HG02610 (cell line): Measurements from ENCODE around the gene SCN4A.
A peak's percentile ranks its signal among the peaks of the same experiment; 100 is the strongest.
"Not testable (repeated sequence)": the region's sequence is repeated elsewhere in the genome, so short reads cannot be mapped to it uniquely, and the experiment has no call there.

Experiments
- ATAC-seq: cut with Tn5 transposase; IDR thresholded peaks from one replicate; pipeline ENCODE4 v1.9.1; 2021; ENCODE audit warnings: mild to moderate bottlenecking, moderate library complexity; ENCODE audit not compliant: unreplicated experiment

The SCN4A gene

DNA sequence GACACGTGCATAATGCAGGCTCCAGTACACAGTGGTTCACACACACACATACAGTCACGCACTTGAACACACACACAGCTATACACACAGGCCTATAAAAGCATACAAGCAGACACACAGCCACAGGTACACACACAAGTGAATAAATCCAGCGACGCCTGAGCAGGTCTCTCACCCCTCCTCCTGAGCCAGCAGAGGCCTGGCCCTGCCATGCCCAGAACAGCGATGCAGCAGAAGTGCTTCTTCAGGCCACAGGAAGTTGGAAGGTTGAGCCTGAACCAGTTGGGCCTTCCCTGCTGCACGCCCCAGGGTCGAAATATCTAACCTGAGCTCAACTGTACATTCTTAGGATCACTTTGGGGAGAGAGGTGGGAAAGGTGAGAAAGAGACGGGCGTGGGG, 33.3 kb downstream of the SCN4A start:
- no peak for ATAC-seq

DNA sequence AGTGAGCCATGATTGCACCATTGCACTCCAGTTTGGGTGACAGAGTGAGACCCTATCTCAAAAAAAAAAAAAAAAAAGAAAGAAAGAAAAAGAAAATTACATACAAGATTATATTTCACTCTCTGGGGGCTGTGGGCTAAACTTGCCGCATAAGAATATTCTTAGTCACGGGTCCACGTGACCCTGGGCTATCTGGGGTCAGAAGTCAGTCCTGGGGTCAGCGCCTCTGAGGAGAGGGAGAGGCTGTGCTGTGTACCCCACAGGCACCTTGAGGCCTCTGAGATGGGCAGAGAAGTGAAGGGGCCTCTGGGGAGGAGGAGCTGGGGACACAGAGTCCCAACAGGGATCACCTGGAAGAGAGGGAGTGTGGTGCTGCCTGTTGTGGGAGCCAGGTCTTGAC, 34.8 kb downstream of the SCN4A start:
- ATAC-seq, result no peak

DNA sequence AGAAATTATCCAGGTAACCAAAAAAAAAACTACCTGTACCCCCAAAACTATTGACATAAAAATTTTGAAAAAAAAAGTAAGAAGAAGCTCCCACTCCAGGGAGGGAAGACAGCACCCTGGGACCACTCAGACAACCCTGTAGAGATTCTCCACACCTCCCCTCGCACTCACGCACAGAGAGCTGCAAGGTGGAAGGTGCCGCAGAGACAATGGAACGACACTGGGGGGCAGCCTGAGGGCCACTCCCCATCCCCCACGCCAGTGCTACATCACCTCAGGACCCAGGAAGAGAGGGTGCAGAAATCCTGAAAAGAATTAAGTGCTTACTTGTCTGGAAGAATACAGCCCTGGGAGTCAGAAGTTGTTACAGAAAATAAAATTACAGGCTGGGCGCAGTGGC, 35.4 kb downstream of the SCN4A start:
- no peak for ATAC-seq

DNA sequence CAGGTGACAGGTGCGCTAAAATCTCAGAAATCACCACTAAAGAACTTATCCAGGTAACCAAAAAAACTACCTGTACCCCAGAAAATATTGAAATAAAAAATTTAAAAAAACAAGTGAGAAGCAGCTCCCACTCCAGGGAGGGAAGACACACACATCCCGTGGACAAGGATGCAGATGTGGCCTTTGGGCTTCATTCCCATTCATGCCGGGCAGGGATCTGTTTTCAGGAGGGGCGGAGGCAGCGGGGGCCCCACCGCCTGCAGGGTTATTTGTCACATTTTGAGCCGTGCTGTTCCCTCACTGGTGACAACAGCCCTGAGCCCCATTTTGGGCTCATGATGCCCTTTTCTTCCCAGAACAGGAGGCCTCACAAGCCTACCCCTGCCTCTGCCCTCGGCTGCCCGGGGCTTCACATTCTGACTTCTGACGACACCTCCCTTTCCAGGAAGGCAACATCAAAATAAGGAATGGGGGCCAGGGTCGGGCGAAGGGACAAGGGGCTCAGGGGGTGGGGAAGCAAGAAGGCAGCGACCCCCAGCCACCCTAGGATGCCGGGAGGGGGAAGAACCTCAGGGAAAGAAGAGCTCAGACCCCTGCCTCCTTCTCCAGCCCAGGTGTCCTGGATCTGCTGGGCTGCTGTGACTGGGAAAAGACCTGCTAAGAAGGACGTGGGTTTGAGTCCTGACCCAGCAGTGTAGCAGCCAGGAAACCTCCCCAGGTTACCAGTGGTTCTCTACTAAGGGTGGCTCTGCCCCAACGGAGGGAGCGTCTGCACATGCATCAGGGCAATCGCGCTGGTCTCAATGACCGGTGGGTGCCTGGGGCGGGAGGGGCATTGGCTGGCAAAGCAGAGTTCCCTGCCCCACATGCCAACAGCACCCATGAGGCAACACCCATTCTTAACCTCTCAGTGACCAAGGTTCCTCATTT, 38.3 kb downstream of the SCN4A start:
- ATAC-seq, result no peak

DNA sequence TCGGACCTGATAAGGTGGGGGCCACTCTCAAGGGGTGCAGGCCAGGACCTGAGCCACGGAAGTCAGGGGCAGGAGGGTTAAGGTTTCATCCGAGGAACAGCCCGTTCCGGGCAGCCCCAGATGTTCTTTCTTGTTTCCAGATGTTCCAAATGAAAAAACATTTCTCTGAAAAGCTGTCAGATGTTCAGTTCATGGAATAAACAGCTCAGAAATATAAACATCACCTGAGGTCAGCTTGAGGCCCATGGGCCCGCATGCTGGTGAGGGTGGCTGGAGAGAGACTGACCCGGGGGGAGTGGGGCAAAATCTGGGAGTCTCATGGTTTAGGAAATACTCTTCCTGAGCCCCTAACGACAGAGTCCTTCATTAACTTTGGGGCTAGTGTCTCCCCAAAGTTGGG, 39.1 kb downstream of the SCN4A start:
- no peak for ATAC-seq

DNA sequence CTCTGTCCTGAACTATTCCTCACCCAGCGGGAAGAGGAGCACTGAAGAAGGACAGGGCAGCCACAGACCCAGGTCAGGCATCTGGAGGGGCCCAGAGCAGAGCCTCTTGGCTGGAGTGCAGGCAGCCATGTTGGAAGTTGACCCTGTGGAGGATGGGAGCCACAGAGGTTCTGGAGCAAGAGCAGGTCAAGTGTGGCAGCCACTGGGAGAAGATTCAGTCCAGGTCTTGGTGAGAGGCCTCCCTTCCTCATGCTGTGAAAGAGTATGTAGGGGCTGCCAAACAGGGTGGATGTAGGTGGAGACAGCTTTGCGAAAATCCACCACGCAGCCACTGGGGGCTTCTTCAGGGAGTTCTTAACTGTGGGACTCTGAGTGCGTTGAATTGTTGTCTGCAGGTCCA, 40.0 kb downstream of the SCN4A start:
- no peak for ATAC-seq

DNA sequence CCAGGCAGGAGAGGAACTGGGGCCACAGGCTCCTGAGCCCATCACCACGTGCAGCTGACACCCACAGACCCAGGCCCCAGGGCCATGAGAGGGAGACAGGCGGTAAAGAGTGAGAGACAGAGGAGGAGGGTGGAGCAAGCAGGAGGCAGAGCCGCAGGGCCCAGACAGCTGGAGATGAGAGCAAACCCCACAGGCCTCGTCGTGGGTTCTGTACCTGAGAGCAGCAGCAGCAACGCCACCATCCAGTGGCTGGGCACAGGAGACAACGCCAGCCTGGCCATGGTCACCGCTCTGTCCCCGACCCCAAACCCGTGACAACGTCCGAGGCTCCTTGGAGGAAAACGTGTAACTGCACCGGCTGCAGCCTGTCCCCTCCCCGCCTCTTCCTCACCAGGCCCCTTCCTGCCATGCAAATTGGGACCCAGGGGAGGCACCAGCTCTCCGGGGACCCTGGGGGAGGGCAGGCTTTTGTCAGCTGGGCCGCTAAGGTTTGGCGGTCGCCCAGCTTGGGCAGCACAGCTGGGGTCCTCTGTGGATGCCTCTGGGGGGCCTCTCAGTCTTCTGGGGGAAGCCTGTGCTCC, 40.6 kb downstream of the SCN4A start, which contains the start of gene CD79B:
TSS of gene CD79B (minus strand) at position 351 of the 581 bp plus-strand sequence. CDS start at position 281, 70 bp downstream.
- ATAC-seq, result peak; percentile 75

DNA sequence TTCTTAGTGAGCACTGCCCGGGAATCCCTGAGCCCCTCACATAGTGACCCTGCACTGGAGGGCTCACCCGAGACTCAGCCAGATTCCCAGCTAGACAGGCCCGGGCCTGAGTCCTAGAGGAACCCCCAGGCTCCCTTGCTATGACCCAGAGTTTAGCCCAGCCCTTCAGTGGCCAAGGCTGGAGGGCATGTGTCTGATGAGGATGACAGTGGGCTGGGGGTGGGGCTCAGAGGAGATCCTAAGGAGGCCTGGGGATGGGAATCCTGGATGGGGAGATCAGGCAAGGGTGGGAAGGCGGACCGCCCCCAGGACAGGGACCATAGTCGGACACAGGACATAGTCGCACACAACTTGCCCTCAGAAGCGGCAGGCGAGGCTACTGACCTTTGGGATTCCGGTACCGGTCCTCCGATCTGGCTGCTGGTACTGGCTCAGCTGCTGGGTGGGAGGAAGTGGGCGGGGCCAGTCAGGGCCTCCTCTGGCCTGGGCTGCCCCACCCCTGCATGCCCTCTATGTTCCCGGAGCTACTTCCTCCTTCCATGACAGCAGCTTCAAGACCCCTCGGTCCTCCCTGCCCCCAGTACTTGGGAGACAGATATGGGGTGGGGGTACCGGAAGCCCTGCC, 41.7 kb downstream of the SCN4A start:
- peak; percentile 42 for ATAC-seq

DNA sequence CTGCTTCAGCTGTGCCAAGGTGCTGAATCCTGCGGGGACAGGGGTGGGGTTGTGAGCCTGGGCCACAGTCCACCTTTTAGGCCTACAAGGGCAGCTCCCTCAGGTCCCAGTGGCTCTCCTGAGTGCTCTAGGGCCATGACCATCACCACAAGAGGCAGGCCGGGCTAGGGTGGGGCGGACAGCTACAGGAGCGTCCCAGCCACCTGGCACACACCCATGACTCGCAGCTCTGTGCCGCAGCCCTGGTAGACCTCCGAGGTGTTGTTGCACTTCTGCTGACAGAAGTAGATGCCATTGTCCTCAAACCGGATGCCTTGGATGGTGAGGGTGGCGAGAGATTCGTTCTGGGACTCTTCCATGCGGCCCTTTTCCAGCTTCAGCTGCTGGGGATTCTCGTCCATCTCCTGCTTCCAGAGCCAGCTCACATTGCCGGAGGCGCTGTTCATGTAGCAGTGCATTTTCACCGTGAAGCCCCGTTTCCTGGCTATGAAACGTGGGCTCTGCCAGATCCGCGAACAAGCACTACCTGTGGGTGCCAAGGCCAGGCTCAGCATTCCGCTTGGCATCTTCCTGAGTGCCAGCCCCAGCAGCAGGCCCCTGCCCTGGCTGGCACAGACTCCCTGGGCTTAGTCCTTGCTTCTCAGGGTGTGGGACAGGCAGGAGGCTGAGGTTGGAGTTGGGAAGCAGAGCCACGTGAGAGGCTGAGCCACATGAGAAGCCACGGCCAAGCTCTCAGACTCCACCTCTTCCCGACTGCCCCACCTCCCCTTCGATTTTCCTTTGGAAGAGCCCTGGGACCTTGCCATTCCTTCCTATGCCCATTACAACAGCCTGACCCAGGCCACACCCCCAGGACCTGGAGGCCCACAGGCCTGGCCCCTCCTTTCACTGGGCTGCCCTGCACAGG, 42.6 kb downstream of the SCN4A start:
- ATAC-seq, result no peak

DNA sequence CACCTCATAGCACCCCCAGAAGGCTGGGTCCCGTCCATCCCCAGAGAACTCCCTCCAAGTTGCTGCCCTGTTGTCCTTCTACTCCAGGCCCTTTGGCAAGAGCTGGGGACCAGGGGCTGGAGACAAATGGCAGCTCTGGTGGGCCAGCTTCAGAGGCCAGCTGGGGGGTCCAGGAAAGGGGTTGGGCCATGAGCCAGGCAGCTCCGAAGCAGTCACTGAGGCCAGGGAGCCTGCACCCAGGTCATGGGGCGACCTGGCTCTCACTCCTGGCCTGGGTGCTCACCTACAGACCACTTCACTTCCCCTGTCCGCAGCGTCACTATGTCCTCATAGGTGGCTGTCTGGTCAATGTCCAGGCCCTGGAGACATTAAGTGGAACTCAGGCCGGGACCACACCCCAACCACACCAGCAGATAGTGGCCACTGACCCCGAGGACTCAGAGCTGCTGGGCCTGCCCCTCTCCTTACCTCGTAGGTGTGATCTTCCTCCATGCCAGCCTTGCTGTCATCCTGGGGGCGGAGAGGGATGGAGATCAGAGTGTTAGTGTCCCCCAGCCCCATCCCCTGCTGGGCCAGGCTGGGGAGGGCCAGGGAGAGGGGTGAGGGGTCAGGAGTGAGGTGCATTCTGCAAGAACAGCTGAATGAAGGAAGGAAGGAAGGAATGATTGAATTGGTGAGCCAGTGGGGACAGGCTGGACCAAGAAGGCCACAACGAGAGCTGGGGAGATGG, 43.6 kb downstream of the SCN4A start:
- ATAC-seq, result no peak

DNA sequence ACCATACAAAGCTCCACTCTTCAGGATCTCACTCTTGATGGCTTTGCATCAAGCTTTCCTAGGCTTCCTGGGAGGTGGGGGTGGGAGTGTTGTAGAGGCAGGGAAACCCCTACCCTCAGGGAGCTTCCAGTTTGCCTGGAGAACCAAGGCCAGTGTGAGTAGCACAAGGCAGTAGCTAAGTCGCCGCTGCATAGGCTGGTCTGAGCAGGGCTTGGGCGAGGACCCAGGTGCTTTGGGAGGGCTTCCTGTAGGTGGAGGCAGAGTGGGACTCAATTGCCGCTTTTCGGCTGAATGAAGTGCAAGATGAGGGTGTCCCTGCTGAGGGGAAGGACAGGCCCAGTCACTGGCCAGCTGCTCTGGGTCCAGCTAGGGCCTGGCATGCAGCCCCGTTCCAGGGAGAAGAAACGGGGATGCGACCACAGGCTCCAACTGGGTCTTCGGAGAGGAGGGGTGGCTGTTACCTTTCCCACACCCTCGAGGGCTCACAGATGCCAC, 44.5 kb downstream of the SCN4A start:
- no peak for ATAC-seq

DNA sequence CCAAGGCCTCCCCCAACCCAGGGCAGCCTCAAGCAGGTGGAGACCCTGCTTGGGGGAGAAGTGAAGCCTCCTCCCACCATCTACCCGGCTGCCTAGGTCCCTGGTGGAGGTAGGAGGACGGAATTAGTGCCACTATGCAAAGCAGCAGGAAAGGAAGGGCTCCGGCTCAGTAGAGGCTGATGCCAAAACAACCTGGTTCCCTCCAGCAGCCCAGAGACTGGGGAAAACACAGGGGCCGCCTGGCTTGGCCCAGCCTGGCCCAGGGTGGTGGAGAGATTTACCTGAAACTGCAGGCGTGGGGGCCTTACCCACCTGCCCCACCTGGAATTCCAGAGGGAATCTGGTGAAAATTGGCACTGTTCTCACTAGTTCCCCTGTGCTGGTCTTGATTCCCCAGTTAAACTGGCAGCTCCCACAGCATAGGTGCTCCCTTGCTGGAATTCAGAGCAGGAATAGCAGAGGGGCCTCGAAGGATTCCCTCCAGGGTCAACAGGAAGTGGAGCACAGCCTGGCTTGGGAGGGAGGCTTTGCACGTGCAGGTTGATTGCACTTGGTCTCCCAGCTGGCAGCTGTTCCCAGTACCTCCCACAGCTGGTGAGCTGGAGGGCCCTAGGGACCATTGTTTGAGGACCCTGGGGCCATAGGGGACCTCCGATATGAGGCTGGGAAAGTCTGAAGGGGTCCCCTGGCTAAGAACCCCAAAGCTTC, 45.1 kb downstream of the SCN4A start:
- ATAC-seq, result no peak

DNA sequence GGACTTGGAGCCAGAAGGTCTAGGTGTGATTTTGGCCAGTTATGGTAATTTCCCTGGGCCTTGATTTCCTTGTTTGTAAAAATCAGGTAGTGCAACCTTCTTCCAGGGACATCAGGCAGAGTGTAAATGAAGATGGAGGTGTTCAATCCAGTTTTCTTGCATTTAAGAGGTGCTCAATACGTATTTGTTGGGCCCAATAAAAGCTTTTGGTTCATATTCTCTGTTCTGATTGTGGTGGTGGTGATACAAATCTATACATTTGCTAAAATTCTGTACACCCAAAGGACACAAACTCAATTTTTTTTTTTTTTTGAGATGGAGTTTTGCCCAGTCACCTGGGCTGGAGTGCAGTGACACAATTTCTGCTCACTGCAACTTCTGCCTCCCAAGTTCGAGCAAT, 46.6 kb downstream of the SCN4A start:
- ATAC-seq, result no peak

DNA sequence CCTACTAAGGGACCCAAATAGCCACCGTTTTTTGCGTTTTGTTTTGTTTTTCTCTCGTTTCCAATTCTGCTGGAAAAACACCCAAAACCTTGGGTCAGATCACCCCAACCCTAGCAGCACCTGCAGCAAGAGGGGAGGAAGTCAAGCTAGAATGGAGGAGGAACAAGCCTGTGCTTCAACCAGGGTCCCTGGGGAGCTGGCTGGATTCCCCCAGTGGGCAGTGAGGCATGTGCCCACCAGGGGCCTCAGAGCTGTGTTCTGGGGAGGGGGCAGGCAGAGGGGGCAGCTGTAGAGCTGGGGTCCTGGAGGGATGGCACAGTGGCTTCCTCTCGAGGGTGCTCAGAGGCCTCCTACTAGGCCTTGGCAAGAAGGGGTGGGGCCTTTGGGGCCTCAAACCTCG, 47.1 kb downstream of the SCN4A start:
- ATAC-seq, result no peak

DNA sequence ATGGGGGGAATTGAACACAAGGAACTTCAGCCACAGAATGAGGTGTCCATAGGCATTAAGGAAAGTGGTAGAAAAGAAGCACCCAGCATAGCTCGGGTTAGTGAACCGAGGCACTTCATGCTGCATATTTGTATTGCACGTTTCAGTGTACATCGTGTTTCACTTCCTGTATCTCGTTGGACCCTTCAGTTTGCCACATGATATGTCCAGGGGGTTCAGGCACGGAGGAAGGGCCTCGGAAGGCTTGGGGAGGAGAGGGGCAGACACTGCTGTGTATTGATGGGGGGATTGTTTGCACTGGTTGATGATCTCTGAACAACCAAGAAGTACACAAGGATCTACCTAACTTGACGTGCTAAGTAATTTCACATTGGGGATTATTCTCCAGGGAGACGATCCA, 50.3 kb downstream of the SCN4A start:
- ATAC-seq, result not testable (repeated sequence)

DNA sequence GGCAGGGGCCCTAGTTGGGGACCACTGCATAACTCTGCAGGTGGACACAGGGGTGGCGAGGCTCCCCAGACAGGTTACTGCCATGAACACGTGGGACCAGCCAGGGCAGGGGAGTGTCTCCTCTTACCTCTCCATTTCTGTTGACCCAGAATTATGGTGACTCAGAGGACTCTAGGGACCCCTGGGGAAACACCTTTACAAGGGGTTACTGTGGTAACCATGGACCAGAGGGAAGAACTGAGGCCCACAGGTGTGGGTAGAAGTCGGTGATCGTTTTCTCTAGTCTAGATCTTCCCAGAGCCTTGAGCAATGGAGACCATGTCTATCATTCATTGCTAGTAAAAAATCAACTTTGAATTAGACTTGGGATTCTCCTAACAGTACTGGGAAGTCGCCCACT, 51.9 kb downstream of the SCN4A start:
- not testable (repeated sequence) for ATAC-seq

DNA sequence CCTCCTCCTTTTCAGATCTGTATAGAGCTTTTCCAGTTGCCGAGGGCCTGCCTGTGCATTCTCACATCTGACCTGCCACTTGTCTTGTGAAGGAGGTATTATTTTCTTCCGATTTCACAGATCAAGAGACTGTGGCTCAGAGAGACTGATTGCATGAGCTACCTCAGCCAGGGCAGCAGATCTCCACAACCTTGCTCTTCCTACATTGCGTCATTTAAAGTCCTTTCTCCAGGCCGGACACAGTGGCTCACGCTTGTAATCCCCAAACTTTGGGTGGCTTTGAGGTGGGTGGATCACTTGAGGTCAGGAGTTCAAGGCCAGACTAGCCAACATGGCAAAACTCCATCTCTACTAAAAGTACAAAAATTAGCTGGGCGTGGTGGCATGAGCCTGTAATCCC, 52.7 kb downstream of the SCN4A start:
- ATAC-seq, result not testable (repeated sequence)

DNA sequence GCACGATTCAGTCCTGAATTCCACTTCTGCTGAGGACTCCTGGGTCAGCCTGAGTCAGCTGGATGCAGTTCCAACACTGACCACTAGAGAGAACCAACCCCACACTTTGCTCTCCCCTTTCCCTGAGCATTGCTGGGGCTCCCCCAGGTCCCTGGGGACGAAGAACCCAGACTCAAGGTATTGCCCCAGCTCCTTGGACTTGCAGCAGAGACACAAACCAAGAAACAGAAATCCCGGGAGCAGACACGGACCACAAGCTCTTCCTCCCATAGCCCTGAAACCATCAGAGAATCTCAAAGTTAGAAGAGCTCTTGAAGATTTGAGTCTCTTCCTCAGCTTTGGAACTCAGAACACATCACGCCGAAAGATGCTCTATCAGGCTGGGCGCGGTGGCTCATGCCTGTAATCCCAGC, 53.4 kb downstream of the SCN4A start:
- no peak for ATAC-seq

DNA sequence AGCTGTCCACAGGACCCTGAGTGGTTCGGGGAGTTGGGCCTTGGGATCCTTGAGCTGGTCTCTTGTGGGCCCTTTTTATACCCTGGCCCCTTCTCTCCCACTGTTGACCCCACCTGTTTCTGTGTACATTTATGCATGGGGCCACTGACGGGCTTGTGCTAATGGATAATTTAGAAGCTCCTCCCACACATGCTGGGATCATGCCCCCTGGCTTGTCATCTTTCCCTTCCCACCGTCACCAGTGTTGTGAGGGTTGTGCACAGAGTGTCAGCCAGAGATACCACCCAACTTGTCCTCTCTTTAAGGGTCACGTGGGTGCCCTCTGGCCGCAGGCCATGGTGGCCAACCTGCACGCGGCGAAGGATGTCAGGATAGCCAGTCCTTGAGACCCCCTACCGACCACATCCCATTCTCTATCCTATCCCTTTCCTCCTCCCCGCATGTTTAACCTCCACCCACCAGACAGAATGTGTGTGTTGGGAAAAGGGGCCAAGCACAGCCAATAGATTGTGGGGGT, 53.9 kb downstream of the SCN4A start, which contains the start of gene GH1:
TSS of gene GH1 (minus strand) at position 51 of the 517 bp plus-strand sequence. CDS start 63 bp downstream, outside the sequence.
- ATAC-seq, result not testable (repeated sequence)
